Activated CD8-positive, alpha-beta memory T cell treated with anti-CD3 and anti-CD28 coated beads for 36 hours (primary cell): ENCODE data around the gene FIBP. TPM values are rescaled to one million over a fixed set of nuclear protein-coding genes. Genes with fewer than 3 reads are reported as not detected.

Experiments used
- CTCF ChIA-PET: fragments of 350-600 bp; sonication (Branson Sonifier 250); formaldehyde crosslinking; loops from one replicate; lab custom pipeline; 2021; ENCODE audit warnings: antibody characterized with exemption; lab: Charles Lee
- POLR2A ChIA-PET: fragments of 350-600 bp; sonication (Branson Sonifier 250); formaldehyde crosslinking; loops from one replicate; lab custom pipeline; 2021; ENCODE audit warnings: antibody characterized with exemption; lab: Charles Lee
- total RNA-seq, 2 experiments: library from RNA; stranded (reverse); gene quantifications; one replicate each; pipeline ENCODE4 v1.2.3, GENCODE V29; 2021

FIBP gene
- total RNA-seq = 100 to 1,000 TPM; 119 to 132 TPM

DNA sequence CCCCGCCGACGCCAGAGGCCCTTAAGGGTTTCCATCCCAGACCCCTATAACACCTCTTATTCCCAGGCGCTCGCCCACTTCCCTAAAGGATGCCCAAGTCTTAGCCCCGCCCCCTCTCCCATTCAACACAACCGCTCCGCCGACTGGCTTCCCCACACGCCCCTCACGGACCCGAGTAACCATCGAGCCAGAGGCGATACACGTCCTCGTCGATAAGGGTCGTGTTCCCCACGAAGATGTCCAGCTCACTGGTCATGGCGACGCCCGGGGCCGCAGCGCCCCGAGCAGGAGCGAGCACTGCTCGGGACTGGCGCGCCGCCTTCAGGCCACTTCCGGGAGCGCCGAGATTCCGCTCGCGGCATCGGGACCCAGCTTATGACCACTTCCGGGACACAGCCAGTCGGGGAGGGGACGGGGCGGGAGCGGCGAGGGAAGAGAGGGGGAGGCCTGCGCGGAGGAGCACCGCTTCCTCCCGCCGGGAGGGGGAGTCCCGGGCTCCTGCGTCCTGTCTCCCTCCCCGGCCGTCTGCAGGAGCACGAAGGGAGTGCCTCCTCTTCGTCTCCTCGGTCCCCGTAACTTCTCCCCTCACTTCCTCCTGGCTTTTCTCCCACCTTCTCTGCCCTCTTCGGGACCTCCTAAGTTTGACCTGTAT lies at the start of gene FIBP:
Gene FIBP, minus strand, starts transcription at position 309 of the 652 bp plus-strand sequence. Its CDS starts 53 bp downstream, at position 256.
- POLR2A ChIA-PET = interaction anchor here (0.6 to 4.7 kb wide), 11 partner anchors 9 to 317 kb away, joined by 3 to 67 read pairs (median 4); partner anchors contain the start of genes CFL1, FOSL1 and MUS81
- CTCF ChIA-PET = interaction anchor here (0.6 to 12.8 kb wide), 33 partner anchors 11 to 1601 kb away, joined by 3 to 163 read pairs (median 3); partner anchors contain the start of genes C11orf68, CFL1, CTSW and FOSL1

- ChIA-PET CTCF (interaction anchor here (2.1 kb wide), 1 partner anchor 11 kb away, joined by 6 read pairs; no protein-coding TSS in a partner anchor), POLR2A (no interaction called here)
Measured at GRCh38 chr11:65937766-65938165, 49.5 kb upstream of the FIBP start.

DNA sequence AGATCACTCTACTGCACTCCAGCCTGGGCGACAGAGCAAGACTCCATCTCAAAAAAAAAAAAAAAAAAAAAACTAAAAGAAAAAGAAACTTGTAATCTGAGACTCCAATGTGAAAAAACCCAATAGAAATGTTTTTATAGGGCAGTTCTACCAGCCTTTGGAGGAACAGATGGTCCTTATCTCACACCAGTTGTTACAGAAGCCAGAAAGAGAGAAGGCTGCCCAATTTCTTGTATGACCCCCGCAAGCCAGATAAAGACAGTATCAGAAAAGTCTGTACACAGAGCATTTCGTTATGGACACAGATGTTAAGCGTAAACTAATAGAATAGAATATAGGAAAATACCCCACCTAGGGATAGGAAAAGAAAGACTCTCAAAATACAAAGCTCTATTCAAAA lies 45.7 kb upstream of the FIBP start:
- POLR2A ChIA-PET = no interaction called here
- CTCF ChIA-PET = no interaction called here

DNA sequence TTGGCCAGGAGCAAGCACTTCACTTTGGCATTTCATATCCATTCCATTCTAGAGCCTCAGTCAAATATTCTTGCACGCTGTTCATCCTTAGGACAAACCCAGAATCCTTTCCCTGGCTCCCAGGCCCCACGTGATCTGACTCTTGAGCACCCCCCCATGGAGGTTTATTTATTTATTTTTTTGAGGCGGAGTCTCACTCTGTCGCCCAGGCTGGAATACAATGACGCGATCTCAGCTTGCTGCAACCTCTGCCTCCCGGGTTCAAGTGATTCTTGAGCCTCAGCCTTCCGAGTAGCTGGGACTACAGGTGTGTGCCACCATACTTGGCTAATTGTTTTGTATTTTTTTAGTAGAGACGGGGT lies 44.3 kb upstream of the FIBP start:
- ChIA-PET POLR2A (no interaction called here), CTCF (interaction anchor here (1.0 to 2.2 kb wide), 6 partner anchors 9 to 48 kb away, joined by 3 to 6 read pairs (median 4); partner anchors contain the start of gene FIBP)

DNA sequence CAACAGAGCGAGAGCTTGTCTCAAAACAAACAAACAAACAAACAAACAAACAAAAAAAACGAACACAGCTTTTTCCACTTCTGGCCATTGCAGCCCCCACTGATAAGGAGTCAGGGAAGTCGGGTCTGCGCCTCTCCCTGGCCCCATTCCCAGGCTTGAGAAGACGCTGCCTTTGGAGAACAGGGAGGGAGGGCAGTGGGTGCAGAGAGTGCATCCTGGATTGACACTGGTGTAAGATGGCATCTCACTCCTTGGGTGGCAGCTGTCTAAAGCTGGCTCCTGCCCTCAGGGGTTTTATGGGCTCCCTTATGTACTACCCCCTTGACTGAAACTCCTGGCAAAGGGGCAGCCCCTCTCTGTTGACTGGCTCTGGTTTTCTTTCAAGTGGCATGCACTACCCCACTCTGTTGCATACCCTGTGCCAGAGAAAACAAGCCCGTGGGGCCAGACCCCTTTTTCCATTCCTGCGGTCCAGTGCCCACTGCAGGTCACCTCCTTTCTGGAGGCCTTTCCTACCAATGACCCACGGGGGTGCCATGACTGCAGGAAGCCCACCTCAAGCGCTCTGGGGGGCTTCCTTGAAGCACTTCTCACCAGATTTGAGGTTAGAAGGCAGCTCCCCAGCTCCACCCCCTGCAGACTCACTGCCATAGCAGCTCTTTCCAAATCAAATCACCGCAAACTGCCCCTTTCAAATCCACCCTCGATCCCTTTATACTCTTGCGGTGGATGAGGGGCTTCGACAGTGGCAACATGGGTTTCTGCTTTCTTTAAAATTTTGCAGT lies 43.7 kb upstream of the FIBP start:
- POLR2A ChIA-PET = no interaction called here
- CTCF ChIA-PET = interaction anchor here (1.0 to 2.2 kb wide), 4 partner anchors 9 to 47 kb away, joined by 3 to 6 read pairs (median 5); partner anchors contain the start of gene FIBP

GRCh38 chr11:65928667-65929066 lies 40.4 kb upstream of the FIBP start:
- POLR2A ChIA-PET = interaction anchor here (0.7 to 1.4 kb wide), 4 partner anchors 69 to 310 kb away, joined by 3 to 6 read pairs (median 4); partner anchors contain the start of gene MUS81
- CTCF ChIA-PET = interaction anchor here (0.7 to 2.1 kb wide), 5 partner anchors 27 to 116 kb away, joined by 3 to 10 read pairs (median 4); partner anchors contain the start of gene FIBP

DNA sequence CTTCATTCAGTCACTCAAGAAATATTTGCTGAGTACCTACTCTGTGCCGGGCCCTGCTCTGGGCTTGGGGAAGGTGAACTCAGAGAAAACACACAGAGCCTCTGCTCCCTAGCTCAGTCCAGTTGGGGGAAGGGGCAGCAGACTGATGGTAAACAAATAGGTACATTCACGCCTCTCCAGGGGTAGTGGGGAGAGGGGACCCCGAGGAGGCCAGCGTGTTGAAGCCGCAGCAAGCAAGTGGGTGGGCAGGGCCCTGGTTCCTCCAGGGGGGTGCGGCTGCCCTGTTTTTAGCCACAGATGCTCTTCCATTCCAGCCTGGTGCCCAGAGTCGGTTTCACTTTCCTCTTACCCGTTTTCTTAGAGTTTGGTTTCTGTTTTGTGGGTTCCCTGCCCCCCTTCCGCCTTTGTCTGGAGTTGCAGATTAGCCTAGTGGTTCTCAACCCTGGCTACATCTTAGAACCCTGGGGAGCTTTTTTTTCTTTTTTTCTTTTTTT lies 39.7 kb upstream of the FIBP start:
- ChIA-PET POLR2A (interaction anchor here (0.6 to 1.4 kb wide), 5 partner anchors 68 to 1300 kb away, joined by 3 to 6 read pairs (median 4); partner anchors contain the start of gene MUS81), CTCF (interaction anchor here (0.7 to 2.1 kb wide), 5 partner anchors 26 to 117 kb away, joined by 3 to 10 read pairs (median 4); partner anchors contain the start of gene FIBP)

DNA sequence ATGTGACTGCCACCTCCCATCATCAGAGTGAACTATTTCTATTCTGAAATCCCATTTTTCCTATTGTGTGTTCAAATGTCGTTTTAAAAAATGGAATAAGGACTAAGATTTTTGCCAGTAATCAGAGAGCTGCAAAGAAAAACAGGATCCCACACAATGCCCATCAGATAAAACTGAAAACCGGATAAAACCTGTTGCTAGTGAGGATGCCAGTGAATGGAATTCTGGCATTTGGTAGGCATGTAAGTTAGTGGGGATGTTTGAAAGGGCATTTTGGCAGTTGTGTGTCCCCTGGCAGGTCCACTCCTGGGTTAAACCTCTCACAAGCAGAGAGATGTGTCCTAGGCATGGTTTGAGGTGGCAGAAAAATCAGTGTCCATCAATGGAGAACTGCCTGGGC lies 37.1 kb upstream of the FIBP start:
- ChIA-PET POLR2A (no interaction called here), CTCF (interaction anchor here (1.8 kb wide), 1 partner anchor 97 kb away, joined by 3 read pairs; no protein-coding TSS in a partner anchor)

DNA sequence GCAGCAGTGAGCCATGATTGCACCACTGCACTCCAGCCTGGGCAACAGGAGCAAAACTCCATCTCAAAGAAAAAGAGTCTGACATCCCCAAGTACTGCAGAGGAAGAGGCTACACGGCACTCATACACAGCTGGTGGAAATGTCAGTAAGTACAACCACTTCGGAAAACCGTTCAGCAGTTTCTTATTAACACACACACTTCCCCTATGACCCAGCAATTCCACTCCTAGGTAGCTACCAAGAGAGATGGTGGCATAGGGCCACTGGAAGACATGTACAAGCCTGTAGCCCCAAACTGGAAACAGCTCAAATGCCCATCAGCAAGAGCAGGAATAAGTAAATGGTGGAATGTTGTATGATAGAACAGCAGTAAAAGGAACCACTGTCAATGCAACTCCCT lies 34.3 kb upstream of the FIBP start:
- CTCF ChIA-PET = interaction anchor here (1.2 to 3.4 kb wide), 4 partner anchors 10 to 38 kb away, joined by 3 to 13 read pairs (median 8); partner anchors contain the start of gene CCDC85B
- POLR2A ChIA-PET = interaction anchor here (0.8 kb wide), 1 partner anchor 32 kb away, joined by 3 read pairs; the partner anchor contains the start of gene CCDC85B

DNA sequence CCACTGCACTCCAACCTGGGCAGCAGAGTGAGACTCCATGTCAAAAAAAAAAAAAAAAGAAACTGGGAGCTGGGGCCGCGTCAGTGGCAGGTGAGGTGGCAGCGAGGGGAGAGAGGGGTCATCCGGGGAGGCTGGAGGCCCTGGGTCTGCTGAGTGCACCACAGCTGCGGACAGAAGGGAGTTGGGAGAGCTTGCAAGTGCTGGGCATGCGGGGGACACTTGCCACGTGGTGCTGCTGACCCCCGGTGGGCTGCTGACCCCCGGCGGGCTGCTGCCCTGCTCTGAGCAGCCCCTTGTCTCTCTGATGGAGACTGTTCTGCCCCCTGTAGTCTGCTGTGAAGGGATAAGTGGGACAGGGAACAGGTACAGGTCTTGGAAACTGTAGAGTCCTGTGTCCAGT lies 33.6 kb upstream of the FIBP start:
- ChIA-PET POLR2A (interaction anchor here (0.5 to 0.8 kb wide), 3 partner anchors 31 to 614 kb away, joined by 3 read pairs; partner anchors contain the start of gene CCDC85B), CTCF (interaction anchor here (1.2 to 3.4 kb wide), 3 partner anchors 24 to 37 kb away, joined by 3 to 13 read pairs (median 10); partner anchors contain the start of gene CCDC85B)

GRCh38 chr11:65921033-65921555 lies 32.8 kb upstream of the FIBP start:
- POLR2A ChIA-PET = interaction anchor here (0.6 kb wide), 1 partner anchor 36 kb away, joined by 3 read pairs; no protein-coding TSS in a partner anchor
- CTCF ChIA-PET = interaction anchor here (3.2 to 3.4 kb wide), 2 partner anchors 30 to 36 kb away, joined by 10 to 13 read pairs; partner anchors contain the start of gene CCDC85B

DNA sequence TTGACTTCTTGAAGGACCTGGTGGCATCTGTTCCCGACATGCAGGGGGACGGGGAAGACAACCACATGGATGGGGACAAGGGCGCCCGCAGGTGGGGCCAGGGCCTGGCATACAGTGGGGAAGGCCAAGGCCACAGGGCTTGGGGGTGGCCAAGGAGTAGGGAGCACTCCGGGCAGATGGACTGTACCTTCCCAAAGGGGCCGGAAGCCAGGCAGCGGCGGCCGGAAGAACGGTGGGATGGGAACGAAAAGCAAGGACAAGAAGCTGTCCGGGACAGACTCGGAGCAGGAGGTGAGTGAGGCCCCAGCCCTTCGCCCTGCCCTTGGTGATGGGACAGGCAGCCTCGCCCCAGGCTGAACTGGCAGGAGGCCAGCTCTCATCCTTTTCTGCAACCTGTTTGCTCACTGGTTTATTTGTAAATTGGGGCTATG lies 32.1 kb upstream of the FIBP start:
- ChIA-PET POLR2A (no interaction called here), CTCF (interaction anchor here (0.6 to 3.4 kb wide), 3 partner anchors 30 to 831 kb away, joined by 3 to 13 read pairs (median 10); partner anchors contain the start of gene CCDC85B)

GRCh38 chr11:65919573-65920371 lies 31.5 kb upstream of the FIBP start:
- POLR2A ChIA-PET = no interaction called here
- CTCF ChIA-PET = interaction anchor here (0.6 to 3.2 kb wide), 2 partner anchors 29 to 831 kb away, joined by 3 to 10 read pairs; partner anchors contain the start of gene CCDC85B

- CTCF ChIA-PET = interaction anchor here (1.1 to 1.8 kb wide), 2 partner anchors 18 to 30 kb away, joined by 4 to 13 read pairs; partner anchors contain the start of genes CCDC85B and FIBP
- POLR2A ChIA-PET = interaction anchor here (1.0 kb wide), 1 partner anchor 28 kb away, joined by 4 read pairs; the partner anchor contains the start of gene CCDC85B
Measured at GRCh38 chr11:65919141-65919572, 30.9 kb upstream of the FIBP start, which contains the start of gene DRAP1. DRAP1 (plus strand) TSS chr11:65919426; CDS start chr11:65919502, 76 bp downstream.

DNA sequence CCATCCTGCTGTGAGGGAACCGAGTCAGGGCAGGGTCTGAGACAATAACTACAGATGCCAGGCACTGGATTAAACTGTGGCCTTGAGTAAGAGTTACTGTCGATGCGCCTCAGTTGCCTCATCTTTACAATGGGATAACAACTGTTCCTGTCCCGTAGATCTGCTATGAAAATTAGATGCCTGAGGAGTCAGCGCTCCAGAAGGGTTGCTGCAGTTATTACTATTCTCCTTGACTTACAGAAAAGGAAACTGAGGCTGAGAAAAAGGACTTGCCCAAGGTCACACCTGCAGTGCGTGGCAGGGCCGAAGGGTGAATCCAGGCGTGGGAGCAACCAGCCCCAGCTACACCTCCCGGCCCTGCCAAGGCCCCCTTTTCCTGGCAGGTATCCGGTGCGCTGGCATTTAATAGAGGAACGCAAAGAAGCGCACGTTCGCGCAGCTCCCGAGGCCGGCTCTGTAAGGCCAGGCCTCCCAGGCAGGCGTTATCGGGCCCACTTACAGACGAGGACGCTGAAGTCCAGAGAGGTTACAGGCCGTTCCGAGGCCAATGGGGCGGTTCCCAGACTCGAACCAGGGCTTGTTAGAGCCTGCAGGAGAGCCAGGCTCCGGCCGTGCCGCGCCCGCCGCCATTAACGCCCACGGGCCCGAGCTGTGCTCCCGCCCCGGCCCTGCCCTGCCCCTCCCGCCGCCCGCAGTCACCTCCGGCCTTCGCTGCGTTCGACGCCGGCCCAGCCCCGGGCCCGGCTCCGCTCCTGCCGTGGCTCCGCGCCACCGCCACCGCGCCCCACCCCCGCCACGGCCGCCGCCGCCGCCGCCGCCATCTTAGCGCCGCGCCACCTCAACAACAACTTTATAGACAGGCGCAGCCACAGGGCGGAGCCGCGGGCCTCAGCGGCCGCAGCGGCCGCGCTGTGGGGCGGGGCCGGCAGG lies 30.2 kb upstream of the FIBP start, which contains the start of gene C11orf68:
Gene C11orf68, minus strand, starts transcription at position 852 of the 930 bp plus-strand sequence. Its CDS starts 31 bp downstream, at position 821.
- CTCF ChIA-PET = interaction anchor here (0.9 to 1.8 kb wide), 5 partner anchors 17 to 101 kb away, joined by 3 to 13 read pairs (median 4); partner anchors contain the start of genes CCDC85B and FIBP
- POLR2A ChIA-PET = interaction anchor here (0.6 to 1.4 kb wide), 7 partner anchors 10 to 43 kb away, joined by 3 to 11 read pairs (median 4); partner anchors contain the start of genes CCDC85B, FIBP, FOSL1 and SART1
